NCI-H2029 treated with DMSO at 0.1 percent for 48 hours (cell line): ENCODE data around the gene PTPRD.
"Not testable (repeated sequence)": the region's sequence is repeated elsewhere in the genome, so short reads cannot be mapped to it uniquely, and the experiment has no call there.

Experiments used
- DNase-seq: peaks from one replicate; lab custom pipeline; 2025; lab: John Stamatoyannopoulos, UW

PTPRD gene

GRCh38 chr9:9319007-9319406 is 1293.8 kb downstream of the PTPRD start:
- DNase-seq = no peak

GRCh38 chr9:9310743-9311142 is 1302.1 kb downstream of the PTPRD start:
- DNase-seq = not testable (repeated sequence)

GRCh38 chr9:9305600-9305999 is 1307.2 kb downstream of the PTPRD start:
- DNase-seq = no peak

- no peak for DNase-seq
Observed at GRCh38 chr9:9299134-9299533, 1313.7 kb downstream of the PTPRD start.

GRCh38 chr9:9286001-9286400 is 1326.8 kb downstream of the PTPRD start:
- no peak for DNase-seq

GRCh38 chr9:9284201-9284600 is 1328.6 kb downstream of the PTPRD start:
- DNase-seq = no peak

- DNase-seq = no peak
Observed at GRCh38 chr9:9283159-9283986, 1329.4 kb downstream of the PTPRD start.

GRCh38 chr9:9275601-9276000 is 1337.2 kb downstream of the PTPRD start:
- no peak for DNase-seq

- DNase-seq = no peak
Observed at GRCh38 chr9:9257999-9258498, 1354.8 kb downstream of the PTPRD start.

- DNase-seq = no peak
Observed at GRCh38 chr9:9246726-9247125, 1366.1 kb downstream of the PTPRD start.

- DNase-seq = no peak
Observed at GRCh38 chr9:9231946-9232345, 1380.9 kb downstream of the PTPRD start.

- no peak for DNase-seq
Observed at GRCh38 chr9:9229269-9229668, 1383.5 kb downstream of the PTPRD start.

- no peak for DNase-seq
Observed at GRCh38 chr9:9223175-9223574, 1389.6 kb downstream of the PTPRD start.

GRCh38 chr9:9222730-9223129 is 1390.1 kb downstream of the PTPRD start:
- DNase-seq = no peak

GRCh38 chr9:9216934-9217333 is 1395.9 kb downstream of the PTPRD start:
- DNase-seq = no peak

- no peak for DNase-seq
Observed at GRCh38 chr9:9215050-9215449, 1397.8 kb downstream of the PTPRD start.

- no peak for DNase-seq
Observed at GRCh38 chr9:9214066-9214465, 1398.7 kb downstream of the PTPRD start.

GRCh38 chr9:9212963-9213362 is 1399.8 kb downstream of the PTPRD start:
- DNase-seq = no peak

GRCh38 chr9:9202276-9202675 is 1410.5 kb downstream of the PTPRD start:
- DNase-seq = no peak

- no peak for DNase-seq
Observed at GRCh38 chr9:9186086-9186485, 1426.7 kb downstream of the PTPRD start.

GRCh38 chr9:9182431-9182830 is 1430.4 kb downstream of the PTPRD start:
- no peak for DNase-seq

- no peak for DNase-seq
Observed at GRCh38 chr9:9177081-9177480, 1435.7 kb downstream of the PTPRD start.

- no peak for DNase-seq
Observed at GRCh38 chr9:9174358-9174757, 1438.4 kb downstream of the PTPRD start.

GRCh38 chr9:9173264-9173663 is 1439.5 kb downstream of the PTPRD start:
- DNase-seq = no peak
